ENCODE measurements around the gene CHCHD4. TPM values are rescaled to one million over a fixed set of nuclear protein-coding genes. Genes with fewer than 3 reads are reported as not detected.

CHCHD4 gene
- total RNA-seq, 1 donor from 2014 or later = 20.7 TPM

DNA sequence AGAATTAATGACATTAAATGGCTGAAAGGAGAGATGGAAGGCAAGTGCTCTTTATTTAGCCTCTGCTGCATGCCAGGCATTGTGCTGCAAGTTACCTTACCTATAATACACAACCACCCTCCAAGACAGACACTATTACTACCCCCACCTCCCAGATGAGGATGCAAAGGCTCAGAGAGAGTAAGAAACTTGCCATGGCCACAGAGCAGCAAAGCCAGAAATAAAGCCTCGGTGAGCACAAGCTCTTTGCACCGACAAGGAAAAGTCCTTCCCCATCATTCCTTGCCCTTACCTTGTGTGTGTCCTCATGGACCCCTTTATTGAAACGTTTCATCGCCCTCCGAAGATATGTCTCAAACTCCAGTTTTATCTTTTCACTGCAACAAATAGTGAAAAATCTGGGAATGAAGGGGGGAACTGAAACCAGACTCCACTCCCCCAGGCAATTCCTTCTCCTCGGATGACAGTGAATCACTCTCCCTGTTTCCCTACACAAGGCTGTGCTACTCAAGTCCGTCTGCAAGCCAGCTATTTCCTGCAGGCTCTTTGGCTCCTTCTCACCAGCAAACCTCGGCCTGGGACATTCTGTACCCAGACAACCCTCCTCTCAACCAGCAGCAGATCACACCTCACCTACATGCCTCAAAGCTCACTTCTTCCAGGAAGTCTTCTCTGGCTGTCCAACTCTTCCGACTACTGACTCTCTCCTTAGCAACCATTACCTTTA, 42.4 kb upstream of the CHCHD4 start:
- no peak for DNase-seq (ENCODE audit: low read depth)
- TF ChIP-seq, protein P1, sequence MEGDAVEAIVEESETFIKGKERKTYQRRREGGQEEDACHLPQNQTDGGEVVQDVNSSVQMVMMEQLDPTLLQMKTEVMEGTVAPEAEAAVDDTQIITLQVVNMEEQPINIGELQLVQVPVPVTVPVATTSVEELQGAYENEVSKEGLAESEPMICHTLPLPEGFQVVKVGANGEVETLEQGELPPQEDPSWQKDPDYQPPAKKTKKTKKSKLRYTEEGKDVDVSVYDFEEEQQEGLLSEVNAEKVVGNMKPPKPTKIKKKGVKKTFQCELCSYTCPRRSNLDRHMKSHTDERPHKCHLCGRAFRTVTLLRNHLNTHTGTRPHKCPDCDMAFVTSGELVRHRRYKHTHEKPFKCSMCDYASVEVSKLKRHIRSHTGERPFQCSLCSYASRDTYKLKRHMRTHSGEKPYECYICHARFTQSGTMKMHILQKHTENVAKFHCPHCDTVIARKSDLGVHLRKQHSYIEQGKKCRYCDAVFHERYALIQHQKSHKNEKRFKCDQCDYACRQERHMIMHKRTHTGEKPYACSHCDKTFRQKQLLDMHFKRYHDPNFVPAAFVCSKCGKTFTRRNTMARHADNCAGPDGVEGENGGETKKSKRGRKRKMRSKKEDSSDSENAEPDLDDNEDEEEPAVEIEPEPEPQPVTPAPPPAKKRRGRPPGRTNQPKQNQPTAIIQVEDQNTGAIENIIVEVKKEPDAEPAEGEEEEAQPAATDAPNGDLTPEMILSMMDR (IDR thresholded peaks at IDR 0.05; ENCODE audit: insufficient read depth, low read length, poor library complexity, severe bottlenecking) = no peak
- no peak overlapping the region for H3K4me3 ChIP-seq (ENCODE audit: low read depth, low read length)
- H3K27me3 ChIP-seq (ENCODE audit: control insufficient read depth, insufficient read depth, low read length) = no peaks in the 10 kb centered on the region
- H3K36me3 ChIP-seq (ENCODE audit: control insufficient read depth, insufficient read depth, low read length) = peaks cover 3% of the 10 kb centered on the region

DNA sequence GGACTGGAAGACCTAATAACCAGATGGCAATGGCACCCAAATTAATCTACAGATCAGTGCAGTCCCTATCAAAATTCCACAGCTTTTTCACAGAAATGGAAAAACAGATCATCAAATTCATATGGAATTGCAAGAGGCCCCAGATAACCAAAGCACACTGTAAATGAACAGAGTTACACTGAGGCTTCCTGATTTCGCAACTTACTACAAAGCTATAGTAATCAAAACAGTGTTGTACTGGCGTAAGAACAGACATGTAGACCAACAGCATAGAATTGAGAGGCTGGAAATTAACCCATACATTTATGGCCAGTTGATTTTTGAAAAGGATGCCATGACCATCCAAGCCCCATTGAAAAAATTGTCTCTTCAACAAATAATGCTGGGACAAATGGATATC, 37.5 kb upstream of the CHCHD4 start:
- TF ChIP-seq, protein P1 (IDR thresholded peaks at IDR 0.05; ENCODE audit: insufficient read depth, low read length, poor library complexity, severe bottlenecking) = no peak
- Histone ChIP-seq H3K4me3 (ENCODE audit: low read depth, low read length) (no peak overlapping the region), H3K36me3 (ENCODE audit: control insufficient read depth, insufficient read depth, low read length) (peaks cover 1% of the 10 kb centered on the region), H3K27me3 (ENCODE audit: control insufficient read depth, insufficient read depth, low read length) (no peaks in the 10 kb centered on the region)
- DNase-seq (ENCODE audit: low read depth) = no peak

DNA sequence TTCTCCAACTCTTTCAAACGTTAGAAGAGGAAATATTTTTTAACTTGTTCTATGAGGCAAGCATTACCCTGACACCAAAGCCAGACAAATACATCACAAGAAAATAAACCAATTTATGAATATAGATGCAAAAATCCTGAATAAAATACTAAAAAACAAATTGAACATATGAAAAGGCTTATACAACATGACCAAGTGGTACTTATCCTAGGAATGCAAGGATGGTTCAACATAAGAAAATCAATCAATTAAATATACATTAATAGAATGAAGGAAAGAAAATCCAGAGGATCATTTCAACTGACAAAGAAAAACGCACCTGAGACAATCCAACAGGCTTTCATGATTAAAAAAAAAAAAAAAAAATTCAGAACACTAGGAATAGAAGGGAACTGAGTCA, 36.6 kb upstream of the CHCHD4 start:
- TF ChIP-seq, protein P1 (IDR thresholded peaks at IDR 0.05; ENCODE audit: insufficient read depth, low read length, poor library complexity, severe bottlenecking) = no peak
- H3K36me3 ChIP-seq (ENCODE audit: control insufficient read depth, insufficient read depth, low read length) = peaks cover 1% of the 10 kb centered on the region
- no peak for DNase-seq (ENCODE audit: low read depth)
- no peak overlapping the region for H3K4me3 ChIP-seq (ENCODE audit: low read depth, low read length)
- H3K27me3 ChIP-seq (ENCODE audit: control insufficient read depth, insufficient read depth, low read length) = no peaks in the 10 kb centered on the region

DNA sequence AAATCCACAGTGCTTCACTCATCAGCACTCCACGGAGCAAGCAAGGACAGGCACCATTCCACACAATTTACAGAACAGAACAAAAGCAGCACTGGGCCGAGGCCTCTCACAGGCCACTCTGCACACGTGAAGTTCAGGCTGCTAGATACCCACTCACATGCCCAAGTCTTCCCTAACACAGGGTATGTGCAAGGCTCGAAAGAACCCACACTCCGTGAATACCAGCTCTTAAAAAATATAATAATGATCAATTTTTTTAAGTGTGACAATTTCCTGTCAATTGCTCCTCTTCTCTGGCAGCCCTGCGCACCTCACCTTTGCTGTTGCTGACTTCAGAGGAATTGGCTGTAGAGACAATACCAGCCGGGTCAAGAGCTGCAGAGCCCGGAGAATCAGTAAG, 34.8 kb upstream of the CHCHD4 start:
- no peak for DNase-seq (ENCODE audit: low read depth)
- H3K36me3 ChIP-seq (ENCODE audit: control insufficient read depth, insufficient read depth, low read length) = no peaks in the 10 kb centered on the region
- TF ChIP-seq, protein P1 (IDR thresholded peaks at IDR 0.05; ENCODE audit: insufficient read depth, low read length, poor library complexity, severe bottlenecking) = no peak
- H3K4me3 ChIP-seq (ENCODE audit: low read depth, low read length) = no peak overlapping the region
- no peaks in the 10 kb centered on the region for H3K27me3 ChIP-seq (ENCODE audit: control insufficient read depth, insufficient read depth, low read length)

DNA sequence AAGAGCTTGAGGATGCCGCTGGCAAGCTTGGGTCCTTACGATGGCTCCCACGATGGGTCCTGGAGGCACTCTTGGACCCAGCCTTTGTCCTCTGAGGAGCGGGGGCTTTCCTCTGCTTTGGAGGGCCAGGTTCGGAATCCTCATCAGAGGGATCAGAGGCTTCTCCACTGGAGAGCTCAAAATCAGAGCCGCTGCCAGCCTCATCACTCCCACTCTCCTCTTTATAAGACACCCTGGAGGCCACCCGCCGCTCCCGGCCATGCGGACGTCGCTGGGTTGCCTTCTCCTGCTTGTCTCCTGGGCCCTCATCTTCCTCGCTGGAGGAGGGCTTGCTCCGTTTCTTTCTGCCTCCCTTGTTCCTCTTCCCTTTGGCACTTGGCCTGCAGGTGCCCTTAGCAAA, 33.7 kb upstream of the CHCHD4 start:
- DNase-seq (ENCODE audit: low read depth) = no peak
- Histone ChIP-seq H3K36me3 (ENCODE audit: control insufficient read depth, insufficient read depth, low read length) (no peaks in the 10 kb centered on the region), H3K27me3 (ENCODE audit: control insufficient read depth, insufficient read depth, low read length) (no peaks in the 10 kb centered on the region), H3K4me3 (ENCODE audit: low read depth, low read length) (no peak overlapping the region)
- TF ChIP-seq, protein P1 (IDR thresholded peaks at IDR 0.05; ENCODE audit: insufficient read depth, low read length, poor library complexity, severe bottlenecking) = no peak

DNA sequence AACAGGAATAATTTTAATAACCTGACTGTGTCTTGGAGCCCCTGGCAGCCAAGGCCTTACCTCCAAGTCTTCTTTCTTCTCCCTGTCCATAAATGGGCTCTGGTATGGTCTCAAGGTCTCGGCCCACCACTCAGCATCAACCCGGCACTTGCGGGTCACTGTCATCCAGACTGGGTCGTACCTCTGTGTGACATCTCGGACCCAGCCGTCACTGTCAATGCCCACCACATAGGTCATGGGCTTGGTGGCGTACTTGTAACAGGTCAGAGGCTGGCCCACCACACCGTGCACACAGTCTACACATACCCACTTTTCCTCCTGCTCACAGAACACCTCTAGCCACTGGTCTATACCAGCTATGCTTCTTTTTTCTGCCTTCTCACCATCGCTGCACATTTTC, 33.3 kb upstream of the CHCHD4 start:
- TF ChIP-seq, protein P1 (IDR thresholded peaks at IDR 0.05; ENCODE audit: insufficient read depth, low read length, poor library complexity, severe bottlenecking) = no peak
- no peaks in the 10 kb centered on the region for H3K36me3 ChIP-seq (ENCODE audit: control insufficient read depth, insufficient read depth, low read length)
- no peak for DNase-seq (ENCODE audit: low read depth)
- H3K4me3 ChIP-seq (ENCODE audit: low read depth, low read length) = no peak overlapping the region
- H3K27me3 ChIP-seq (ENCODE audit: control insufficient read depth, insufficient read depth, low read length) = no peaks in the 10 kb centered on the region

Measured in kidney epithelial cell (primary cell).